Measurements from ENCODE around the gene SYNGR4.
"Not testable (repeated sequence)": the region's sequence is repeated elsewhere in the genome, so short reads cannot be mapped to it uniquely, and the experiment has no call there.

SYNGR4 gene

GRCh38 chr19:48371771-48372170, 7.6 kb downstream of the SYNGR4 start:
- DNase-seq (ENCODE audit: low spot score): not testable (repeated sequence)

- DNase-seq (ENCODE audit: low spot score): no peak
Observed at GRCh38 chr19:48372904-48373303, 8.7 kb downstream of the SYNGR4 start.

GRCh38 chr19:48373567-48373966, 9.4 kb downstream of the SYNGR4 start:
- DNase-seq (ENCODE audit: low spot score): no peak

GRCh38 chr19:48378194-48378570, 14.0 kb downstream of the SYNGR4 start:
- DNase-seq (ENCODE audit: low spot score): no peak

GRCh38 chr19:48379058-48379457, 14.9 kb downstream of the SYNGR4 start:
- no peak for DNase-seq (ENCODE audit: low spot score)

- DNase-seq (ENCODE audit: low spot score): no peak
Observed at GRCh38 chr19:48381178-48381950, 17.2 kb downstream of the SYNGR4 start.

- no peak for DNase-seq (ENCODE audit: low spot score)
Observed at GRCh38 chr19:48382286-48382685, 18.1 kb downstream of the SYNGR4 start.

- no peak for DNase-seq (ENCODE audit: low spot score)
Observed at GRCh38 chr19:48385461-48386087, 21.4 kb downstream of the SYNGR4 start.

- no peak for DNase-seq (ENCODE audit: low spot score)
Observed at GRCh38 chr19:48386981-48387380, 22.8 kb downstream of the SYNGR4 start.

GRCh38 chr19:48390188-48391099, 26.3 kb downstream of the SYNGR4 start:
- DNase-seq (ENCODE audit: low spot score): no peak

GRCh38 chr19:48391100-48392005, 27.2 kb downstream of the SYNGR4 start, which contains the start of gene KDELR1:
Gene KDELR1, minus strand, starts transcription at chr19:48391551. Its CDS starts 193 bp downstream, at chr19:48391358.
- DNase-seq (ENCODE audit: low spot score): peak; percentile 79

- not testable (repeated sequence) for DNase-seq (ENCODE audit: low spot score)
Observed at GRCh38 chr19:48392006-48392344, 27.8 kb downstream of the SYNGR4 start.

GRCh38 chr19:48392860-48393558, 28.8 kb downstream of the SYNGR4 start:
- DNase-seq (ENCODE audit: low spot score): no peak

- no peak for DNase-seq (ENCODE audit: low spot score)
Observed at GRCh38 chr19:48393559-48394330, 29.6 kb downstream of the SYNGR4 start, which contains the start of gene GRIN2D. Gene GRIN2D, plus strand, starts transcription at chr19:48393668. Its CDS starts 4,725 bp downstream, at chr19:48398393.

- DNase-seq (ENCODE audit: low spot score): no peak
Observed at GRCh38 chr19:48394331-48395169, 30.4 kb downstream of the SYNGR4 start.

GRCh38 chr19:48395170-48395455, 30.9 kb downstream of the SYNGR4 start:
- DNase-seq (ENCODE audit: low spot score): no peak

GRCh38 chr19:48395499-48395898, 31.3 kb downstream of the SYNGR4 start:
- DNase-seq (ENCODE audit: low spot score): no peak

- DNase-seq (ENCODE audit: low spot score): no peak
Observed at GRCh38 chr19:48396016-48396823, 32.1 kb downstream of the SYNGR4 start.

GRCh38 chr19:48396824-48397176, 32.6 kb downstream of the SYNGR4 start:
- DNase-seq (ENCODE audit: low spot score): no peak

Measured in COLO829 (cell line).